ENCODE measurements around the gene JMJD7. TPM values are rescaled to one million over a fixed set of nuclear protein-coding genes. Genes with fewer than 3 reads are reported as not detected.

The JMJD7 gene
- total RNA-seq, 3 donors from 2014 or later (not counting 1 experiment from before 2014, with no cell fraction given): 20.3 to 36.4 (median 28.7) TPM

GRCh38 chr15:41857316-41857715 lies 29.4 kb downstream of the JMJD7 start:
- H3K27ac ChIP-seq (ENCODE audit: low read length): no peak overlapping the region
- no peak overlapping the region for H3K4me3 Mint-ChIP-seq
- TF ChIP-seq CTCF (IDR thresholded peaks at IDR 0.05): no peak
- no peaks in the 10 kb centered on the region for H3K36me3 Mint-ChIP-seq
- H3K27me3 ChIP-seq (ENCODE audit: control insufficient read depth, insufficient read depth, low read length): no peaks in the 10 kb centered on the region
- intact Hi-C loops (cut with micrococcal nuclease): no loop called here
- H3K4me1 ChIP-seq (ENCODE audit: control insufficient read depth, insufficient read depth, low read length): peaks cover 6% of the 10 kb centered on the region
- no peaks in the 10 kb centered on the region for H3K4me1 Mint-ChIP-seq
- 87% methylated on average over 9 of the region's 9 CpGs for WGBS (ENCODE audit: insufficient coverage)
- H3K36me3 ChIP-seq (ENCODE audit: control insufficient read depth, insufficient read depth, low read length): no peaks in the 10 kb centered on the region
- no peak overlapping the region for H3K4me3 ChIP-seq (ENCODE audit: low read length)
- no peak for ATAC-seq
- no peak for DNase-seq
- no peaks in the 10 kb centered on the region for H3K27me3 Mint-ChIP-seq (ENCODE audit: low read depth in 2 of 2)
- no peaks in the 10 kb centered on the region for H3K9me3 ChIP-seq (ENCODE audit: control insufficient read depth, insufficient read depth, low read length)
- no peak overlapping the region for H3K27ac Mint-ChIP-seq
- no peaks in the 10 kb centered on the region for H3K9me3 Mint-ChIP-seq

- Mint-ChIP-seq H3K36me3 (no peaks in the 10 kb centered on the region), H3K27ac (no peak overlapping the region), H3K27me3 (ENCODE audit: low read depth in 2 of 2) (no peaks in the 10 kb centered on the region), H3K4me3 (no peak overlapping the region), H3K9me3 (no peaks in the 10 kb centered on the region), H3K4me1 (no peaks in the 10 kb centered on the region)
- H3K27ac ChIP-seq (ENCODE audit: low read length): no peak overlapping the region
- no peak for ATAC-seq
- 94% methylated on average over 15 of the region's 15 CpGs for WGBS (ENCODE audit: insufficient coverage)
- intact Hi-C loops (cut with micrococcal nuclease): no loop called here
- H3K36me3 ChIP-seq (ENCODE audit: control insufficient read depth, insufficient read depth, low read length): no peaks in the 10 kb centered on the region
- no peak for DNase-seq
- peaks cover 16% of the 10 kb centered on the region for H3K4me1 ChIP-seq (ENCODE audit: control insufficient read depth, insufficient read depth, low read length)
- H3K4me3 ChIP-seq (ENCODE audit: low read length): no peak overlapping the region
- no peaks in the 10 kb centered on the region for H3K27me3 ChIP-seq (ENCODE audit: control insufficient read depth, insufficient read depth, low read length)
- TF ChIP-seq CTCF (IDR thresholded peaks at IDR 0.05): no peak
- no peaks in the 10 kb centered on the region for H3K9me3 ChIP-seq (ENCODE audit: control insufficient read depth, insufficient read depth, low read length)
These were observed 30.9 kb downstream of the JMJD7 start for GRCh38 chr15:41858756-41859155.

- WGBS (ENCODE audit: insufficient coverage): 48% methylated on average over 14 of the region's 15 CpGs
- H3K36me3 Mint-ChIP-seq: no peaks in the 10 kb centered on the region
- Histone ChIP-seq H3K27me3 (ENCODE audit: control insufficient read depth, insufficient read depth, low read length) (no peaks in the 10 kb centered on the region), H3K27ac (ENCODE audit: low read length) (no peak overlapping the region), H3K4me1 (ENCODE audit: control insufficient read depth, insufficient read depth, low read length) (peaks cover 16% of the 10 kb centered on the region), H3K36me3 (ENCODE audit: control insufficient read depth, insufficient read depth, low read length) (no peaks in the 10 kb centered on the region), H3K9me3 (ENCODE audit: control insufficient read depth, insufficient read depth, low read length) (no peaks in the 10 kb centered on the region), H3K4me3 (ENCODE audit: low read length) (no peak overlapping the region)
- no peaks in the 10 kb centered on the region for H3K4me1 Mint-ChIP-seq
- H3K4me3 Mint-ChIP-seq: no peak overlapping the region
- DNase-seq (no peak), ATAC-seq (no peak)
- H3K27ac Mint-ChIP-seq: no peak overlapping the region
- no peaks in the 10 kb centered on the region for H3K9me3 Mint-ChIP-seq
- H3K27me3 Mint-ChIP-seq (ENCODE audit: low read depth in 2 of 2): no peaks in the 10 kb centered on the region
- no peak for TF ChIP-seq CTCF (IDR thresholded peaks at IDR 0.05)
- intact Hi-C loops (cut with micrococcal nuclease): no loop called here
These were observed 32.3 kb downstream of the JMJD7 start for GRCh38 chr15:41860049-41860828.

Measured in natural killer cell (primary cell).